Vagina (tissue), 2 donors: ENCODE measurements around the gene KIRREL3.

ENCODE experiments used
- CTCF ChIP-seq, 3 experiments: fragments of 450-650 bp in 2 of 3; fragments of 200-600 bp in 1 of 3; sonication (generic) in 1 of 3; IDR thresholded peaks; one replicate each; pipeline ENCODE4 v1.5.1; 2017 to 2019; ENCODE audit warnings: antibody characterized with exemption in 3 of 3, mild to moderate bottlenecking in 2 of 3, moderate library complexity in 2 of 3
- POLR2A ChIP-seq, 2 donors: fragments of 450-650 bp; IDR thresholded peaks; one replicate each; pipeline ENCODE4 v1.6.1; 2017; ENCODE audit warnings: antibody characterized with exemption in 2 of 2, mild to moderate bottlenecking in 2 of 2, moderate library complexity in 2 of 2
- POLR2AphosphoS5 ChIP-seq, 2 donors: sonication (generic); formaldehyde crosslinking; IDR thresholded peaks; one replicate each; pipeline ENCODE4 v1.9.0; 2017; ENCODE audit warnings: antibody characterized with exemption in 2 of 2, mild to moderate bottlenecking in 2 of 2, low read depth in 1 of 2; ENCODE audit not compliant: insufficient read depth in 1 of 2

GRCh38 chr11:126615845-126616244 lies 384.7 kb downstream of the KIRREL3 start:
- TF ChIP-seq CTCF (IDR thresholded peaks at IDR 0.05) = no peak
- no peak for TF ChIP-seq POLR2A (IDR thresholded peaks at IDR 0.05)
- no peak for TF ChIP-seq POLR2AphosphoS5 (IDR thresholded peaks at IDR 0.05; ENCODE audit: insufficient read depth in 1 of 2, low read depth in 1 of 2)
